H1 (cell line): ENCODE results near the gene MEGF11. TPM values are rescaled to one million over a fixed set of nuclear protein-coding genes. Genes with fewer than 3 reads are reported as not detected.

Experiments
- ATF2 ChIP-seq: IDR thresholded peaks from 2 replicates; pipeline ENCODE4 v1.6.1; 2012; ENCODE audit warnings: low read length, inconsistent platforms
- CHD1 ChIP-seq: IDR thresholded peaks from 2 replicates; pipeline ENCODE4 v1.6.1; 2012; ENCODE audit warnings: low read depth, low read length, improper control_type of control experiment
- CREB1 ChIP-seq: IDR thresholded peaks from 2 replicates; pipeline ENCODE4 v1.6.1; 2012; ENCODE audit warnings: inconsistent platforms
- EGR1 ChIP-seq: IDR thresholded peaks from 2 replicates; pipeline ENCODE4 v1.6.1; 2011; ENCODE audit warnings: low read depth, low read length, borderline replicate concordance
- EP300 ChIP-seq, 2 experiments: IDR thresholded peaks; 1 replicate in 1 of 2; 2 replicates in 1 of 2; pipeline ENCODE4 v1.6.1; 2011 to 2012; ENCODE audit warnings: low read depth in 2 of 2, low read length in 2 of 2, mild to moderate bottlenecking in 2 of 2, borderline replicate concordance in 1 of 2, inconsistent platforms in 1 of 2, moderate library complexity in 1 of 2
- FOSL1 ChIP-seq: IDR thresholded peaks from 2 replicates; pipeline ENCODE4 v1.6.1; 2011; ENCODE audit warnings: mild to moderate bottlenecking, low read depth, low read length, moderate library complexity; ENCODE audit not compliant: insufficient read depth
- HDAC2 ChIP-seq, 2 experiments: fragments of 300-600 bp in 1 of 2; sonication (generic) in 1 of 2; IDR thresholded peaks; 2 replicates each; pipeline ENCODE4 v1.6.1; 2011 to 2012; ENCODE audit warnings: low read depth in 2 of 2, low read length in 2 of 2, mild to moderate bottlenecking in 2 of 2, moderate library complexity in 2 of 2, borderline replicate concordance in 1 of 2, inconsistent platforms in 1 of 2
- JUN ChIP-seq: IDR thresholded peaks from 2 replicates; pipeline ENCODE4 v1.6.1; 2011; ENCODE audit warnings: low read depth, mild to moderate bottlenecking, improper control_type of control experiment, low read length
- MAX ChIP-seq: IDR thresholded peaks from 2 replicates; pipeline ENCODE4 v1.6.1; 2012; ENCODE audit warnings: inconsistent platforms
- NANOG ChIP-seq: IDR thresholded peaks from 2 replicates; pipeline ENCODE4 v1.6.1; 2011; ENCODE audit warnings: low read length, low read depth, mild to moderate bottlenecking, inconsistent platforms; ENCODE audit not compliant: insufficient read depth, poor library complexity, severe bottlenecking
- NRF1 ChIP-seq: IDR thresholded peaks from 2 replicates; pipeline ENCODE4 v1.6.1; 2011; ENCODE audit warnings: mild to moderate bottlenecking, low read depth, low read length, improper control_type of control experiment
- PHF8 ChIP-seq: fragments of 200-600 bp; sonication (generic); conservative IDR thresholded peaks from 2 replicates; pipeline ENCODE4 v1.7.1; 2012; ENCODE audit warnings: low read depth, mild to moderate bottlenecking, inconsistent platforms, low read length, moderate library complexity
- POU5F1 ChIP-seq: IDR thresholded peaks from 2 replicates; pipeline ENCODE4 v1.6.1; 2011; ENCODE audit warnings: low read depth, mild to moderate bottlenecking, low read length, moderate library complexity
- RBBP5 ChIP-seq: IDR thresholded peaks from 2 replicates; pipeline ENCODE4 v1.7.1; 2012; ENCODE audit warnings: low read depth, mild to moderate bottlenecking, inconsistent platforms, low read length, moderate library complexity, borderline replicate concordance
- SIRT6 ChIP-seq: IDR thresholded peaks from one replicate; pipeline ENCODE4 v1.7.1; 2012; ENCODE audit warnings: low read length, inconsistent platforms
- SP4 ChIP-seq: IDR thresholded peaks from 2 replicates; pipeline ENCODE4 v1.6.1; 2012; ENCODE audit warnings: low read length, inconsistent platforms
- SUZ12 ChIP-seq: fragments of 200-600 bp; sonication (generic); IDR thresholded peaks from 2 replicates; pipeline ENCODE4 v1.6.1; 2012; ENCODE audit warnings: mild to moderate bottlenecking, inconsistent platforms, low read length, moderate library complexity, mixed read lengths
- TAF7 ChIP-seq: optimal IDR thresholded peaks from 2 replicates; pipeline ENCODE3; 2011; ENCODE audit warnings: low read depth, mild to moderate bottlenecking, inconsistent platforms, low read length, moderate library complexity, borderline replicate concordance
- TEAD4 ChIP-seq: IDR thresholded peaks from 2 replicates; pipeline ENCODE4 v1.6.1; 2012; ENCODE audit warnings: low read depth, low read length, inconsistent platforms, mixed read lengths
- USF2 ChIP-seq: IDR thresholded peaks from 2 replicates; pipeline ENCODE4 v1.6.1; 2011; ENCODE audit warnings: low read length, improper control_type of control experiment
- polyA plus RNA-seq, 7 experiments: library from polyadenylated mRNA; depleted of rRNA in 3 of 7; stranded (reverse) in 5 of 7; unstranded in 2 of 7; fragments of >200 nt in 5 of 7; fragments of 200-250 nt in 2 of 7; gene quantifications; 1 replicate in 5 of 7; 2 replicates in 1 of 7; 4 replicates in 1 of 7; pipeline versions ENCODE4 v1.2.1 to v1.2.3, GENCODE V29; 2011 to 2013; ENCODE audit warnings: missing spikeins in 2 of 7, mixed read lengths in 2 of 7
- total RNA-seq: library from RNA; stranded (reverse); fragmentation: NEBNext Ultra II Directional; extraction: Animal tissue kit (Norgen Biotek cat#: 25700); gene quantifications from 2 replicates; pipeline ENCODE4 v1.2.1, GENCODE V29; 2021

The MEGF11 gene
- total and polyA plus RNA-seq, 2 of the 8 experiments (the other 6 are each of a cell fraction or from before 2014, with no cell fraction given) = 4.4 to 4.8 TPM

GRCh38 chr15:65954289-65954741 lies 299.2 kb downstream of the MEGF11 start (continued):
- TF ChIP-seq ATF2 = no peak
- TF ChIP-seq HDAC2 (IDR thresholded peaks at IDR 0.05; ENCODE audit: borderline replicate concordance in 1 of 2, low read depth in 2 of 2, low read length in 2 of 2) = peak; percentile 70 to 78; a peak in 1 of 4 replicates
- TF ChIP-seq SP4 = no peak
- no peak for TF ChIP-seq NRF1
- no peak for TF ChIP-seq MAX
- no peak for TF ChIP-seq TAF7
- TF ChIP-seq SIRT6 = no peak
- peak in 1 of 2 experiments; percentile 56; a peak in 1 of 3 replicates for TF ChIP-seq EP300 (IDR thresholded peaks at IDR 0.05; ENCODE audit: borderline replicate concordance in 1 of 2, low read depth in 2 of 2, low read length in 2 of 2)
- TF ChIP-seq CHD1 = no peak
- no peak for TF ChIP-seq USF2
- TF ChIP-seq PHF8 = no peak
- TF ChIP-seq TEAD4 = peak; percentile 78; the same call in 1 of the 2 replicates
- no peak for TF ChIP-seq RBBP5
- TF ChIP-seq EGR1 = no peak
- TF ChIP-seq POU5F1 = no peak
- peak; percentile 59; the same call in 1 of the 2 replicates for TF ChIP-seq JUN
- peak; percentile 65 for TF ChIP-seq NANOG
- TF ChIP-seq FOSL1 = no peak
- no peak for TF ChIP-seq SUZ12
- peak; percentile 39; the same call in 1 of the 2 replicates for TF ChIP-seq CREB1
- TF ChIP-seq, all 59 proteins: peak for 14
